ENCODE data around the gene EHBP1L1.

EHBP1L1 gene

GRCh38 chr11:65536412-65537295, 39.2 kb upstream of the EHBP1L1 start:
- no peak for TF ChIP-seq CTCF (conservative IDR thresholded peaks at IDR 0.05)
- peak overlapping the region; percentile 98 for H3K27ac ChIP-seq

GRCh38 chr11:65537296-65537597, 38.6 kb upstream of the EHBP1L1 start:
- H3K27ac ChIP-seq, result peak overlapping the region; percentile 98
- no peak for TF ChIP-seq CTCF (conservative IDR thresholded peaks at IDR 0.05)

GRCh38 chr11:65537620-65538231, 38.1 kb upstream of the EHBP1L1 start:
- peak overlapping the region; percentile 98 for H3K27ac ChIP-seq
- TF ChIP-seq CTCF (conservative IDR thresholded peaks at IDR 0.05), result no peak

GRCh38 chr11:65538232-65538914, 37.5 kb upstream of the EHBP1L1 start:
- peak overlapping the region; percentile 98 for H3K27ac ChIP-seq

GRCh38 chr11:65538915-65539743, 36.7 kb upstream of the EHBP1L1 start:
- peak overlapping the region; percentile 98 for H3K27ac ChIP-seq
- no peak for TF ChIP-seq CTCF (conservative IDR thresholded peaks at IDR 0.05)

More at GRCh38 chr11:65538232-65538914, 37.5 kb upstream of the EHBP1L1 start:
- TF ChIP-seq CTCF (conservative IDR thresholded peaks at IDR 0.05), result no peak

GRCh38 chr11:65539744-65540289, 36.0 kb upstream of the EHBP1L1 start:
- TF ChIP-seq CTCF (conservative IDR thresholded peaks at IDR 0.05), result no peak; the same call in none of the 2 replicates
- peak overlapping the region; percentile 98 for H3K27ac ChIP-seq

All from VCaP (cell line).